ES-I3 (cell line): ENCODE data around the gene TENM4.
"Not testable (repeated sequence)": the region's sequence is repeated elsewhere in the genome, so short reads cannot be mapped to it uniquely, and the experiment has no call there.

Experiments used
- H3K36me3 ChIP-seq: 2 replicates; pipeline ENCODE4 v1.6.1; 2013; ENCODE audit warnings: mild to moderate bottlenecking, low read length, control low read depth, moderate library complexity; ENCODE audit not compliant: insufficient read depth
- H3K4me1 ChIP-seq: 2 replicates; pipeline ENCODE4 v1.6.1; 2013; ENCODE audit warnings: mild to moderate bottlenecking, control low read depth, low read length; ENCODE audit not compliant: insufficient read depth
- H3K9ac ChIP-seq: 2 replicates; pipeline ENCODE4 v1.6.1; 2013; ENCODE audit warnings: low read depth, mild to moderate bottlenecking, low read length, moderate library complexity
- H3K9me3 ChIP-seq: 2 replicates; pipeline ENCODE4 v1.6.1; 2013; ENCODE audit warnings: mild to moderate bottlenecking, low read length, moderate library complexity; ENCODE audit not compliant: control insufficient read depth, insufficient read depth

TENM4 gene

DNA sequence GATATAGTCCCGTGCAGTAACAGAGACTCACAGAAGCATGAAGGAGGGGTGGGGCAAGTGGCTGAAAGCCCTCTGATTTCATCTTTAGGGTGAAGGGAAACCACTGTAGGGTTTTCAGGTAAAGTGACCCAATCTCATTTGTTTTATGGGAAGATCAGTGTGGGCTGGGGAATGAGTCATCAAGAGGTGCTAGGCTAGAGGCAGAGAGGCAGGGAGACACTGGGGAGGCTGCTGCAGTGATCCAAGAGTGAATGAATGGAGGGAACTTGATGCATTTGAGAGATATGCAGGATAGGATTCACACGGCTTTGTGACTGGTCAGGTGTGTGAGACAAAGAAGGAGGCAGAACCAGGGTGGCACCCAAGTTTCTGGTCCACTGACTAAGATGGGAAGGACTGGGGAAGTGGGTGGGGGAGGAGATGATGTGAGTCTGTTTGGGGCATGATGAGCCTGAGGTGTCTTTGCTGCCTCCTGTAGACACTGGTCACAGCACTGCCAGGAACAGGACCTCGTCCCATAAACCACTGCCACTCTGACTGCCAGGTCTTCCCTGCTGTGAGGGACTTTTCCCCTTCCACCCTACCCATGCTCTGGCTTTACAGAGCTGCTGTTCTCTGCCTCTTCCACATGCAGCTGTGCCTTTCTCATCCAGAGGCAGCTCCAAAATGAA is 239.0 kb downstream of the TENM4 start:
- no peaks in the 10 kb centered on the region for H3K36me3 ChIP-seq
- no peaks in the 10 kb centered on the region for H3K4me1 ChIP-seq
- H3K9ac ChIP-seq, result no peak overlapping the region
- H3K9me3 ChIP-seq, result no peaks in the 10 kb centered on the region

GRCh38 chr11:79200398-79201070 is 240.3 kb downstream of the TENM4 start:
- H3K36me3 ChIP-seq, result no peaks in the 10 kb centered on the region
- no peak overlapping the region for H3K9ac ChIP-seq
- H3K9me3 ChIP-seq, result no peaks in the 10 kb centered on the region
- H3K4me1 ChIP-seq, result no peaks in the 10 kb centered on the region

DNA sequence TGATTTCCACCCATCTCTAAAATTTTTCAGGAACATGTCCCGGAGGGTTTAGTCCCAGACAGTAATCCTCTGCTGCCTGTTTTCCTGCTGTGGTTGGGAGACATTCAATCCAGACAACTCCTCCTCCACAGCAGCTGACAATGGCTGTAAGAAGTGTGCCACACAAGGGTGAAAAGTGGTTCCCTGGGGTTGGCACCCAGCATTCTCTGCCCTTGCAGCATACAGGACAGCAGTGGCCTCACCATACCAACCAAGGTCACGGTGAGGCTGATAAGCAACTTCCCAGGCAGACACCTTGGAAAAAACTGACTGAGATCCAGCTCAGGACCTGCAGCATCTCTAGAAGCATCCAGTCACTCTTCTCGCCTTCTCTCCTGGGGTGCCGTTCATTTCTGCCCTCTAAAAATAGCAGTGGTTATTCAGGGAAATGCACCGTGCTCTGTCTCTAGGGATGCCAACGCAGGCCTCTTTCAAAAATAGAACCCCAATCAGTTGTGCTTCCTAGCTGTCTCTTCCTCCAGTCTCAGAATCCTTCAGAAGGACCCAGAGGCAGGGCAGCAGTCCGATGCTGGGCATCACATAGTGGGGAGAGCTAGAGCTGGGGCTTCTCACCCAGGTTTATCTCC is 241.0 kb downstream of the TENM4 start:
- no peak overlapping the region for H3K9ac ChIP-seq
- H3K36me3 ChIP-seq, result no peaks in the 10 kb centered on the region
- H3K9me3 ChIP-seq, result no peaks in the 10 kb centered on the region
- no peaks in the 10 kb centered on the region for H3K4me1 ChIP-seq

- Histone ChIP-seq H3K9me3 (no peaks in the 10 kb centered on the region), H3K9ac (no peak overlapping the region), H3K36me3 (no peaks in the 10 kb centered on the region), H3K4me1 (no peaks in the 10 kb centered on the region)
Measured at GRCh38 chr11:79198898-79199250, 242.0 kb downstream of the TENM4 start.

GRCh38 chr11:79198203-79198897 is 242.5 kb downstream of the TENM4 start:
- no peaks in the 10 kb centered on the region for H3K9me3 ChIP-seq
- H3K36me3 ChIP-seq, result no peaks in the 10 kb centered on the region
- H3K4me1 ChIP-seq, result no peaks in the 10 kb centered on the region
- H3K9ac ChIP-seq, result no peak overlapping the region

DNA sequence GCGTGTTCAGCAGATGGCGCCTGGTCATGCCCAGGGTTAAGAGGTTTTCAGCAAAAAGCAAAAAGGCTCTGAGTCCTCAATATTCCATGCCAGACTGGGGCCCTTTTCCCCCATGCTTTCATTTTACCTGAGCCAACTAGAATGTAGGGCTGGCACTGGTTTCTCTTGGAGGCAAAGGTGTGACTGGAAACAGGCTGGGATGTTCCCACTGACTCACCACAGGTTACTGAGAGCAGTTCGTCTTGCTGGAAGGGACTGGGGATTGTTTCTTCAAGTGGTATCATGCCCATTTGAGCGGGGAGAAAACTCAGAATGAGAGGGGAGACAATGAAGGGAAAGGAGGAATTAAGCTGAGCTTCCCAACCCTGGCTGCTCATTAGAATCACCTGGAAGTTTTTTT is 243.9 kb downstream of the TENM4 start:
- Histone ChIP-seq H3K9ac (no peak overlapping the region), H3K36me3 (no peaks in the 10 kb centered on the region), H3K9me3 (no peaks in the 10 kb centered on the region), H3K4me1 (no peaks in the 10 kb centered on the region)

DNA sequence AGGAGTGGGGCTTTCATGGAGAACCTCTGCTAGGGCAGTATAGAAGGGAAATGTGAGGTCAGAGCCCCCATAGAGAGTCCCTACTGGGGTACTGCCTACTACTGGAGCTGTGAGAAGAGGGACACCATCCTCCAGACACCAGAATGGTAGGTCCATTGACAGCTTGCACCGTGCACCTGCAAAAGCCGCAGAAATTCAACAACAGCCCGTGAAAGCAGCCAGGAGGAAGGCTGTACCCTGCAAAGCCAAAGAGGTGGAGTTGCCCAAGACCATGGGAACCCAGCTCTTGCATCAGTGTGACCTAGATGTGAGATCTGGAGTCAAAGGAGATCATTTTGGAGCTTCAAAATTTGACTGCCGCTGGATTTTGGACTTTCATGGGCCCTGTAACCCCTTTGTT is 245.6 kb downstream of the TENM4 start:
- no peaks in the 10 kb centered on the region for H3K36me3 ChIP-seq
- H3K4me1 ChIP-seq, result no peaks in the 10 kb centered on the region
- no peaks in the 10 kb centered on the region; the same call in 1 of the 2 replicates for H3K9me3 ChIP-seq
- H3K9ac ChIP-seq, result no peak overlapping the region

DNA sequence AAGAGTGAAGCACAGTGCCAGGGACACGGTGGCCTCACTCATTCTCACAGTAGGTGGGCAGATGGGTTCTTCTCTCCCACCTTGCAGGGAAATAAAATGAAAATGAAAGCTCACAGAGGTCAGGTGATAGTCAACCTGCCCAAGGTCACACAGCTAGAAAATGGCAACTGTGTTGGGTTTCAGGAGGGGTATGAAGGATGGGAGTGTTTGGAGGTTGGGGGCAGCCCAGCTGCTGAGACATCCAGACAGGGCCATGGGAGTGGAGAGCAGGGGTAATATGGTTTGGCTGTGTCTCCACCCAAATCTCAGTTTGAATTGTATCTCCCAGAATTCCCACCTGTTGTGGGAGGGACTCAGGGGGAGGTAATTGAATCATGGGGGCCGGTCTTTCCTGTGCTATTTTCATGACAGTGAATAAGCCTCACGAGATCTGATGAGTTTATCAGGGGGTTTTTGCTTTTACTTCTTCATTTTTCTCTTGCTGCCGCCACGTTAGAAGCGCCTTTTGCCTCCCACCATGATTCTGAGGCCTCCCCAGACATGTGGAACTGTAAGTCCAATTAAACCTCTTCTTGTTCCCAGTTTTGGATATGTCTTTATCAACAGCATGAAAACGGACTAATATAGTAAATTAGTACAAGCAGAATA is 247.0 kb downstream of the TENM4 start:
- Histone ChIP-seq H3K9ac (no peak overlapping the region), H3K4me1 (no peaks in the 10 kb centered on the region), H3K36me3 (no peaks in the 10 kb centered on the region), H3K9me3 (no peaks in the 10 kb centered on the region; the same call in 1 of the 2 replicates)

DNA sequence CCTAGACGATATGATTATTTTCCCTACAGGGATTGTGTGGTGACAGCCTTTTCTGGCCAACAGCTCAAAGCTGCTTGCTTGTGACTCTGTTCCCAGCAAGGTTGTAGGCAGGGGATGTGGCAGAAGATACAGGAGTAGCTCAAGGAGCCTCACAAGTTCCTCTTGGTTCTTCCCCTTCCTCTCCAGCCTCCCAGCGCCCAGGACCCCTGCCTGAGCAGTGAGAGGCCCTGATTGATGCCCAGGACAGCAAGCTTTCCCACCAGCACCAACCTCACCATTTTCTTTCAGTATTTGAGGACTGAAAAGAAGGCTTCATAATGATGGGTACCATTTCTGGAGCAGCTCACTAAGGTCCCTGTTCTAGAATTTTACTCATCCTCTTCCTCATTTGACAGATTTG is 248.0 kb downstream of the TENM4 start:
- Histone ChIP-seq H3K9me3 (no peaks in the 10 kb centered on the region; the same call in 1 of the 2 replicates), H3K9ac (no peak overlapping the region), H3K36me3 (no peaks in the 10 kb centered on the region), H3K4me1 (no peaks in the 10 kb centered on the region)

DNA sequence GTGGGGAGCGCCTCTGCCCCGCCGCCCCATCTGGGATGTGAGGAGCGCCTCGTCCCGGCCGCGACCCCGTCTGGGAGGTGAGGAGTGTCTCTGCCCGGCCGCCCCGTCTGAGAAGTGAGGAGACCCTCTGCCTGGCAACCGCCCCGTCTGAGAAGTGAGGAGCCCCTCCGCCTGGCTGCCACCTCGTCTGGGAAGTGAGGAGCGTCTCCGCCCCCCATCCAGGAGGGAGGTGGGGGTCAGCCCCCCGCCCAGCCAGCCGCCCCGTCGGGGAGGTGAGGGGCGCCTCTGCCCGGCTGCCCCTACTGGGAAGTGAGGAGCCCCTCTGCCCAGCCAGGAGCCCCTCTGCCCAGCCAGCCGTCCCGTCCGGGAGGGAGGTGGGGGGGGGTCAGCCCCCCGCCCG is 249.1 kb downstream of the TENM4 start:
- H3K9me3 ChIP-seq, result not testable (repeated sequence)

DNA sequence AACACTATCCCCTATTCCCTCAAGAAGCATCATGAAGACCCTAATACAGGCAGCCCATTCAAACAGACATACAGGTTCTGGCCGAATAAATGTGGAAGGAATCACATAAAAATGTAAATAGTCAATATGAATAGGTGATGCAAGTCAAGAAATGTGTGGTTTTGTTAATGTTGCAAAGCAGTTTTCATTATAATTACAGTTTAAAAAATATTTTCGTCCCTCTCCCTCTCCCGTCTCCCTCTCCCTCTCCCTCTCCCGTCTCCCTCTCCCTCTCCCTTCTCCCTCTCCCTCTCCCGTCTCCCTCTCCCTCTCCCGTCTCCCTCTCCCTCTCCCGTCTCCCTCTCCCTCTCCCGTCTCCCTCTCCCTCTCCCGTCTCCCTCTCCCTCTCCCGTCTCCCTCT is 250.3 kb downstream of the TENM4 start:
- H3K4me1 ChIP-seq, H3K36me3 ChIP-seq, H3K9me3 ChIP-seq, H3K9ac ChIP-seq: not testable (repeated sequence)

More for the DNA sequence above, 249.1 kb downstream of the TENM4 start:
- not testable (repeated sequence) for H3K4me1 ChIP-seq, H3K9ac ChIP-seq, H3K36me3 ChIP-seq

DNA sequence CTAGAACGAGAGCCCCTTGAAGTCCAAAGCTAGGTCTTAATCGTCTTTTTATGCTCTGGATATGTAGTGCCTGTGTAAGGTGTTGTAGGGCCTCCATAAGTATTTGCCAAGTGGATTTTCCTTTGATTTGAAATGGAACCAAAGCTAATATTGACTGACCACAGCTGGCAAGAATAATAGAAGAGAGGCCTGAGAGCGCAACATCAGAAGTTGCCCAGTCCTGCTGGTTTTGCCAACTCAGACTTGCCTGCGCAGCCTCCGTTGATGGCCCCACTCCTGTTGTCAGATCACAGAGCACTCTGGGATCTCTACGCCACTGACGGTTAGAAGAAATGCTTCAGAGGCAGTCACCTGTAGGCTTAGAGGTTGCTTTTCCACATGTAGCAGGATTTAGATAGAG is 251.2 kb downstream of the TENM4 start:
- no peaks in the 10 kb centered on the region; the same call in 1 of the 2 replicates for H3K9me3 ChIP-seq
- H3K4me1 ChIP-seq, result no peaks in the 10 kb centered on the region
- no peak overlapping the region for H3K9ac ChIP-seq

DNA sequence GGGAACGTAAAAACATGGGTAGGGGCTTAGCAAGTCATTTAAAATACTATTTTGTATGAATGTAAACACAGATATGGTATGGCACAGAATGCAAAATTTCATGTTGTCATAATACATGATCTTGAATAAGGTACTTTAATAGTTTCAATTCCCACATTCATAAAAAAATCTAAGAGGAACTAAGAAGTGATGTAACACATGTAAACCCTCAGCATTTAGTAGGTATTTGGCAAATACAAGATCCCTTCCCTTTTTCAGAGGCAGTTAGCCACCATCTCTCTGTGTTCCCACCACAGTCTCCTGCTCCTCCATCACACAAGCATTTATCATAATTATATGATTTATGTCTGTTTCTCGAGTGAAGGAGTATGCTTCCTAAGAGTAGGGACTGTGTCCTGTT is 251.8 kb downstream of the TENM4 start:
- no peaks in the 10 kb centered on the region for H3K36me3 ChIP-seq

More for the DNA sequence above, 251.2 kb downstream of the TENM4 start:
- no peaks in the 10 kb centered on the region for H3K36me3 ChIP-seq

DNA sequence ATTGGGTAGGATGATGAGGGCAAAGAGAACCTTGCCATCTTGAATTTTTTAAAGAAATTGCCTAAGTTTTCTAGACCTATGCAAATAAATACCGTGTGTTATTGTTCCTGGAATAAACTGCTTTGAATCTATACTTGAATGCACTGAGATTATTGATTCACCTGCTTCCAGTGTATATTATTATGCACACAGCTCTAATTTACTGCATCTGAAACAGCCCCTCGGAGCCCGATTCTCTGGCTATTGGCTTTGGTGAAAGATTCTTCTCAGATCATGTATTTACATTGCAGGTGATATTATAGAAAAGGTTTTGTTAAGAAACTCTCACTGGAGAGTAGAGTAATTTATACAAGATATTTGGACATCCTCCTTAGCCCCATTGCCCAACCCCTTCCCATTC is 254.2 kb downstream of the TENM4 start:
- H3K9me3 ChIP-seq, result no peaks in the 10 kb centered on the region; the same call in 1 of the 2 replicates
- H3K4me1 ChIP-seq, result no peaks in the 10 kb centered on the region
- no peak overlapping the region for H3K9ac ChIP-seq
- no peaks in the 10 kb centered on the region for H3K36me3 ChIP-seq

More for the DNA sequence above, 251.8 kb downstream of the TENM4 start:
- Histone ChIP-seq H3K4me1 (no peaks in the 10 kb centered on the region), H3K9ac (no peak overlapping the region), H3K9me3 (no peaks in the 10 kb centered on the region; the same call in 1 of the 2 replicates)
